ENCODE measurements around the gene PSMA2. TPM values are rescaled to one million over a fixed set of nuclear protein-coding genes. Genes with fewer than 3 reads are reported as not detected.

Gene PSMA2
- total RNA-seq (2022; extraction: Qiagen RNA extraction), result 193 to 203 TPM (median 199 TPM) in 5 replicates

GRCh38 chr7:42931834-42932651, at the start of gene PSMA2, which contains the start of gene MRPL32:
Gene PSMA2, minus strand, starts transcription at chr7:42932174. Its CDS starts 16 bp downstream, at chr7:42932158.
Gene MRPL32, plus strand, starts transcription at chr7:42932376. Its CDS starts 11 bp downstream, at chr7:42932387.

GRCh38 chr7:42911454-42912447, 20.2 kb downstream of the PSMA2 start, which contains the start of gene C7orf25:
Gene C7orf25, minus strand, starts transcription at chr7:42912070. Its CDS starts 1,170 bp downstream, at chr7:42910900.

Other genes starting within 250 kb of the PSMA2 start
- gene C7orf25, start 20.1 kb downstream of the PSMA2 start, total RNA-seq (2022; extraction: Qiagen RNA extraction), result 1.1 to 2.8 TPM (median 2.0 TPM) in 5 replicates
- 64.4 to 81.4 TPM (median 74.9 TPM) in 5 replicates for gene MRPL32, start 202 bp upstream of the PSMA2 start, total RNA-seq (2022; extraction: Qiagen RNA extraction)
- gene HECW1, start 180.5 kb upstream of the PSMA2 start, total RNA-seq (2022; extraction: Qiagen RNA extraction), result 11.6 to 17.2 TPM (median 15.1 TPM) in 5 replicates

Measured in A549 treated with Mapracorat at 1 μM for 4 hours (cell line).